OCI-LY3 (cell line): ENCODE data around the gene ZMYND10.

Experiments
- EZH2phosphoT487 ChIP-seq: fragments of 200-600 bp; shearing (Covaris generic); IDR thresholded peaks from 2 replicates; pipeline ENCODE4 v1.6.1; 2018; ENCODE audit warnings: antibody characterized with exemption, mixed run types, low read depth
- TF ChIP-seq, protein P1 (sequence below): fragments of 200-600, 300-600 bp; sonication (generic); IDR thresholded peaks from 2 replicates; pipeline ENCODE4 v1.5.1; 2014; ENCODE audit warnings: antibody characterized with exemption, low read length, low read depth

DNA sequence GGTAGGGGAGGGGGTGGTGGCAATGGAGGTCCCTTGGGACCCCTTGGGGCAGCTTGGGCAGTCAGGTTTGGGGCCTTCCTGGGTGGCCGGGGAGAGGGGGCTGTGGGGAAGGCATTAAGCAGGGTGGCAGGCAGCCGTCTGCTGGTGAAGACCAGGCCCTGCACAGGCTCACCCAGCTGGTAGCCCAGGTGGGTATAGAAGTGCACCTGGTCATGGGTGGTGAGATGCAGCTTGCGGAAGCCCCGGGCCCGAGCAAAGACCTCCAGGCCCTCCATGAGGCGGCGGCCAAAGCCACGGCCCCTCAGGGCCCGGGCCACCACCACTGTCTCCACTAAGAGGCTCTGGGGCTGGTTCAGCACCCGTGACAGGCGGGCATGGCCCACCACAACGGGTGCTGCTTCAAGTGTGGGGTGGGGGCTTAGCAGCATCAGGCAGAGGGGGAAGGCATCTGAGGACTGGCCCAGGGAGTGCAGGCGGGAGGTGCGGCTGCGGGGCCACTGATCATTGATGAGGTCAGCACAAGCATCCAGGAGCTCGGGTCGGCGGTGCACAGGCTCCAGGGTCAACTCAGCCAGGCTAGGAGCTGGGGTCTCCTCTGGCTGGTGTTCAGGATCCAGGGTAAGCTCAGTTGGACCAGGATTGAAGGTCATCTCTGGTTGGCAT, 48.7 kb downstream of the ZMYND10 start:
- TF ChIP-seq EZH2phosphoT487 = no peak
- TF ChIP-seq, protein P1, sequence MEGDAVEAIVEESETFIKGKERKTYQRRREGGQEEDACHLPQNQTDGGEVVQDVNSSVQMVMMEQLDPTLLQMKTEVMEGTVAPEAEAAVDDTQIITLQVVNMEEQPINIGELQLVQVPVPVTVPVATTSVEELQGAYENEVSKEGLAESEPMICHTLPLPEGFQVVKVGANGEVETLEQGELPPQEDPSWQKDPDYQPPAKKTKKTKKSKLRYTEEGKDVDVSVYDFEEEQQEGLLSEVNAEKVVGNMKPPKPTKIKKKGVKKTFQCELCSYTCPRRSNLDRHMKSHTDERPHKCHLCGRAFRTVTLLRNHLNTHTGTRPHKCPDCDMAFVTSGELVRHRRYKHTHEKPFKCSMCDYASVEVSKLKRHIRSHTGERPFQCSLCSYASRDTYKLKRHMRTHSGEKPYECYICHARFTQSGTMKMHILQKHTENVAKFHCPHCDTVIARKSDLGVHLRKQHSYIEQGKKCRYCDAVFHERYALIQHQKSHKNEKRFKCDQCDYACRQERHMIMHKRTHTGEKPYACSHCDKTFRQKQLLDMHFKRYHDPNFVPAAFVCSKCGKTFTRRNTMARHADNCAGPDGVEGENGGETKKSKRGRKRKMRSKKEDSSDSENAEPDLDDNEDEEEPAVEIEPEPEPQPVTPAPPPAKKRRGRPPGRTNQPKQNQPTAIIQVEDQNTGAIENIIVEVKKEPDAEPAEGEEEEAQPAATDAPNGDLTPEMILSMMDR = no peak
